A673 (cell line): ENCODE results near the gene USP34. TPM values are rescaled to one million over a fixed set of nuclear protein-coding genes. Genes with fewer than 3 reads are reported as not detected.

ENCODE experiments used
- BruUV-seq: library from RNA; stranded (reverse); fragments of 400-500 nt; replicated peaks from 2 replicates; lab custom pipeline; 2021; lab: Mats Ljungman, UMichigan
- CTCF ChIA-PET: fragments of 300-600 bp; sonication (Branson Sonifier 250); formaldehyde crosslinking; loops from one replicate; lab custom pipeline; 2022; ENCODE audit warnings: antibody characterized with exemption; lab: Charles Lee
- POLR2A ChIA-PET: fragments of 300-600 bp; sonication (Branson Sonifier 250); formaldehyde crosslinking; loops from one replicate; lab custom pipeline; 2022; ENCODE audit warnings: antibody characterized with exemption; ENCODE audit not compliant: low non-redundant PET; lab: Charles Lee
- DNase-seq: peaks from one replicate; pipeline ENCODE4 v3.0.0-alpha.2; 2015; ENCODE audit warnings: low spot score
- H3K27ac ChIP-seq: fragments of 200-600 bp; sonication (generic); 2 replicates; pipeline ENCODE4 v1.5.1; 2016; ENCODE audit warnings: mixed run types, low read depth, mild to moderate bottlenecking, mixed read lengths, antibody characterized with exemption, low read length; ENCODE audit not compliant: poor library complexity, severe bottlenecking
- H3K27me3 ChIP-seq: fragments of 200-600 bp; sonication (generic); replicated peaks from 2 replicates; pipeline ENCODE4 v1.6.1; 2017; ENCODE audit warnings: mixed run types, low read depth, mild to moderate bottlenecking, mixed read lengths, antibody characterized with exemption, low read length; ENCODE audit not compliant: insufficient read depth, poor library complexity
- H3K36me3 ChIP-seq: fragments of 200-600 bp; sonication (generic); 2 replicates; pipeline ENCODE4 v1.6.1; 2016; ENCODE audit warnings: mixed run types, mild to moderate bottlenecking, mixed read lengths, antibody characterized with exemption, low read length; ENCODE audit not compliant: insufficient read depth, poor library complexity, severe bottlenecking
- H3K4me1 ChIP-seq: fragments of 200-600 bp; sonication (generic); 2 replicates; pipeline ENCODE4 v1.6.1; 2017; ENCODE audit warnings: mixed run types, mild to moderate bottlenecking, mixed read lengths, antibody characterized with exemption, low read length; ENCODE audit not compliant: insufficient read depth, poor library complexity, severe bottlenecking
- H3K4me3 ChIP-seq: fragments of 200-600 bp; sonication (generic); 2 replicates; pipeline ENCODE4 v1.5.1; 2016; ENCODE audit warnings: low read depth, mixed run types, mild to moderate bottlenecking, mixed read lengths, low read length; ENCODE audit not compliant: poor library complexity, severe bottlenecking
- H3K9me3 ChIP-seq: fragments of 200-600 bp; sonication (generic); 2 replicates; pipeline ENCODE4 v1.6.1; 2016; ENCODE audit warnings: mixed run types, low read depth, mild to moderate bottlenecking, mixed read lengths, antibody characterized with exemption, low read length; ENCODE audit not compliant: poor library complexity, severe bottlenecking
- EZH2 ChIP-seq: fragments of 200-600 bp; sonication (generic); IDR thresholded peaks from 2 replicates; pipeline ENCODE4 v1.6.1; 2017; ENCODE audit warnings: borderline replicate concordance, low read depth, mild to moderate bottlenecking, mixed read lengths, antibody characterized with exemption, low read length; ENCODE audit not compliant: poor library complexity, severe bottlenecking
- intact Hi-C: fragments of 100-400 bp; cut with micrococcal nuclease; formaldehyde crosslinking; loops from one replicate; pipeline ENCODE4 v1.10.0; 2022; ENCODE audit not compliant: unreplicated experiment
- total RNA-seq: library from RNA; stranded (reverse); gene quantifications from 2 replicates; pipeline ENCODE4 v1.2.3, GENCODE V29; 2021
- TF ChIP-seq, protein P1 (sequence below): fragments of 300-800, 200-600 bp; sonication (generic); conservative IDR thresholded peaks from 2 replicates; pipeline ENCODE4 v1.5.1; 2017; ENCODE audit warnings: low read depth, mild to moderate bottlenecking, antibody characterized with exemption, low read length, moderate library complexity, mixed read lengths

The USP34 gene
- total RNA-seq, 1 experiment from 2014 or later: 98.5 TPM

DNA sequence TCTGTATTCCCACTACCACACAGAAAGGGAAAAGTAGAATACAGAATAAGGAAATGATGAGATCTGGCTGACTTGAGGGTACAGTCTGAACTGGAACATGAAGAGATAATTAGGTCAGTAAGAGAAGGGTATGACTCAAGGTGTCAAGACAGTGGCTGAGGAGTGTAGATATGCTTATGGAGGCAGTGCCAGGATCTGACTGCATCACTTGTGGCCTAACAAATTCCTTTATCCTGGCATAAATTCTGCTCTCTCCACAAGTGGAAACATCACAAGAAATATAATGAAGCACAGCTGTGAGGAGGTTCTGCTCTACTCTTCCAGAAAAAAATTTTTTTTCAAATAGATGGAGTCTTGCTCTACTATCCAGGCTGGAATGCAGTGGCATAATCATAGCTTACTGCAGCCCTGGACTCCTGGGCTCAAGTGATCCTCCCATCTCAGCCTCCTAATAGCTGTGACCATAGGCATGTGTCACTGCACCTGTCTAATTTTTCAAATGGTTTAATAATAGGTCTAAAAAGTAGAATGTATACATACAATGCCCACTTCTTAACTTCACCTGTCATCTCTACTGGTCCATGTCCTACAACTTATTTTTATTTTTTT lies 223.6 kb downstream of the USP34 start:
- ChIA-PET POLR2A (no interaction called here), CTCF (no interaction called here)
- Histone ChIP-seq H3K27ac (no peak overlapping the region), H3K36me3 (peaks cover 16% of the 10 kb centered on the region), H3K4me1 (no peaks in the 10 kb centered on the region), H3K4me3 (no peak overlapping the region), H3K27me3 (no peaks in the 10 kb centered on the region), H3K9me3 (no peaks in the 10 kb centered on the region)
- BruUV-seq: no TSS peak
- no peak for TF ChIP-seq EZH2
- TF ChIP-seq, protein P1, sequence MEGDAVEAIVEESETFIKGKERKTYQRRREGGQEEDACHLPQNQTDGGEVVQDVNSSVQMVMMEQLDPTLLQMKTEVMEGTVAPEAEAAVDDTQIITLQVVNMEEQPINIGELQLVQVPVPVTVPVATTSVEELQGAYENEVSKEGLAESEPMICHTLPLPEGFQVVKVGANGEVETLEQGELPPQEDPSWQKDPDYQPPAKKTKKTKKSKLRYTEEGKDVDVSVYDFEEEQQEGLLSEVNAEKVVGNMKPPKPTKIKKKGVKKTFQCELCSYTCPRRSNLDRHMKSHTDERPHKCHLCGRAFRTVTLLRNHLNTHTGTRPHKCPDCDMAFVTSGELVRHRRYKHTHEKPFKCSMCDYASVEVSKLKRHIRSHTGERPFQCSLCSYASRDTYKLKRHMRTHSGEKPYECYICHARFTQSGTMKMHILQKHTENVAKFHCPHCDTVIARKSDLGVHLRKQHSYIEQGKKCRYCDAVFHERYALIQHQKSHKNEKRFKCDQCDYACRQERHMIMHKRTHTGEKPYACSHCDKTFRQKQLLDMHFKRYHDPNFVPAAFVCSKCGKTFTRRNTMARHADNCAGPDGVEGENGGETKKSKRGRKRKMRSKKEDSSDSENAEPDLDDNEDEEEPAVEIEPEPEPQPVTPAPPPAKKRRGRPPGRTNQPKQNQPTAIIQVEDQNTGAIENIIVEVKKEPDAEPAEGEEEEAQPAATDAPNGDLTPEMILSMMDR: no peak
- intact Hi-C loops: no loop called here
- DNase-seq: no peak

DNA sequence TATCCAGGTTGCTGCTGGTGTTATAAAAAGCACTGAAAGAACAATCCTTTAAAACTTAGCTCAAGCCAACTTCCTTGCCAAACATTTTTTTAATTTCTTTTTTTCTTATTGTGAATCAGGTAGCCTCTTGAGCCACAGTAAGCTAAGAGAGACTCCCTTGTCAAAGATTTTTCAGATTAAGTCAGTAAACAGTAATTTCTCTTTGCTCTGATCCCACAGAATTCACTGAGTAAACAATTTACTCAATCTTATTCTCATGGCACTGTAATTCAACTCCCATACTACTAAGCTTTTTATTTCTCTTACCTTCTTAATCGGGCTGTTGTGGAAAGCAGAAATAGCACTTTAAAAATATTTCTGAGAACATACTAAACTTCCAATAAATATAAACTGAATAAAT lies 226.2 kb downstream of the USP34 start:
- CTCF ChIA-PET: no interaction called here

DNA sequence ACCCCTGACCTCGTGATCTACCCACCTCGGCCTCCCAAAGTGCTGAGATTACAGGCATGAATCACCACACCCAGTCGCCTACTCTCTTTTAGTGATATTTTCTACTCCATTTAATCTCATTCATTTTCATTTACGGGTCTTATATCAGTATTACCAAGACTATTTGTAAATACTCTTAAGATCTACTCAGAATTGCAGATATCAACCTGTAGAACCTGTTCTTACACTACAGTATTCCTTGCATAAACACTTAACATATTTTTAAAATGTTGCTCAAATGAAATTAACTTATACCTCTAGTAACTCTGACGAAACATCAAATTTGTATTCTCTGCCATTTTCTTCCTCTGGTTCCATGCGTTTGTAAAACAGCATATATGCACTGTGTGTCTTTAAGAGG lies 229.6 kb downstream of the USP34 start:
- H3K27ac ChIP-seq: no peak overlapping the region
- no peaks in the 10 kb centered on the region for H3K27me3 ChIP-seq
- H3K4me3 ChIP-seq: no peak overlapping the region
- no TSS peak for BruUV-seq
- POLR2A ChIA-PET: no interaction called here
- intact Hi-C loops: no loop called here
- H3K36me3 ChIP-seq: peaks cover 17% of the 10 kb centered on the region
- no peak for DNase-seq
- no peaks in the 10 kb centered on the region for H3K9me3 ChIP-seq
- peaks cover 5% of the 10 kb centered on the region for H3K4me1 ChIP-seq
- no peak for TF ChIP-seq EZH2
- TF ChIP-seq, protein P1: no peak
- CTCF ChIA-PET: no interaction called here

More for the DNA sequence above, 226.2 kb downstream of the USP34 start:
- no TSS peak for BruUV-seq
- no peaks in the 10 kb centered on the region for H3K4me1 ChIP-seq
- no peaks in the 10 kb centered on the region for H3K27me3 ChIP-seq
- no peak overlapping the region for H3K4me3 ChIP-seq
- DNase-seq: no peak
- peaks cover 24% of the 10 kb centered on the region for H3K36me3 ChIP-seq
- no peak overlapping the region for H3K27ac ChIP-seq
- intact Hi-C loops: no loop called here
- POLR2A ChIA-PET: no interaction called here
- TF ChIP-seq EZH2: no peak
- TF ChIP-seq, protein P1: no peak
- no peaks in the 10 kb centered on the region for H3K9me3 ChIP-seq
